ENCODE data around the gene KITLG.

- TF ChIP-seq CTCF (IDR thresholded peaks at IDR 0.05; ENCODE audit: low read length) = no peak
- TF ChIP-seq EZH2phosphoT487 (IDR thresholded peaks at IDR 0.05; ENCODE audit: low read length) = no peak
- TF ChIP-seq EZH2 (optimal IDR thresholded peaks at IDR 0.05; ENCODE audit: low read depth, low read length) = no peak
Observed at GRCh38 chr12:88623777-88624548, 43.7 kb upstream of the KITLG start.

Data from MM.1S (cell line).